HEK293T (cell line): ENCODE measurements around the gene MTA1.

Experiments used
- ARNT ChIP-seq: fragments of 450-650 bp; IDR thresholded peaks from 2 replicates; pipeline ENCODE4 v1.6.1; 2017; ENCODE audit warnings: mild to moderate bottlenecking
- BHLHE40 ChIP-seq: fragments of 450-650 bp; IDR thresholded peaks from 2 replicates; pipeline ENCODE4 v1.6.1; 2016; ENCODE audit warnings: mild to moderate bottlenecking, moderate library complexity, borderline replicate concordance
- CTBP1 ChIP-seq: fragments of 450-650 bp; IDR thresholded peaks from 2 replicates; pipeline ENCODE4 v1.6.1; 2016; ENCODE audit warnings: borderline replicate concordance
- ELF4 ChIP-seq: fragments of 450-650 bp; IDR thresholded peaks from 2 replicates; pipeline ENCODE4 v1.6.1; 2017; ENCODE audit warnings: antibody characterized with exemption
- FOXM1 ChIP-seq: fragments of 450-650 bp; IDR thresholded peaks from 2 replicates; pipeline ENCODE4 v1.6.1; 2017; ENCODE audit warnings: mild to moderate bottlenecking, borderline replicate concordance
- HDGF ChIP-seq: fragments of 450-650 bp; IDR thresholded peaks from 2 replicates; pipeline ENCODE4 v1.6.1; 2017; ENCODE audit warnings: antibody characterized with exemption, borderline replicate concordance
- L3MBTL2 ChIP-seq: fragments of 450-650 bp; conservative IDR thresholded peaks from 2 replicates; pipeline ENCODE4 v1.6.1; 2016; ENCODE audit warnings: mild to moderate bottlenecking
- LEF1 ChIP-seq: fragments of 450-650 bp; IDR thresholded peaks from 2 replicates; pipeline ENCODE4 v1.6.1; 2017; ENCODE audit warnings: mild to moderate bottlenecking, borderline replicate concordance
- NFRKB ChIP-seq: fragments of 450-650 bp; IDR thresholded peaks from 2 replicates; pipeline ENCODE4 v1.6.1; 2016; ENCODE audit warnings: mild to moderate bottlenecking, moderate library complexity
- PKNOX1 ChIP-seq: fragments of 450-650 bp; IDR thresholded peaks from 2 replicates; pipeline ENCODE4 v1.6.1; 2016
- SP1 ChIP-seq: fragments of 450-650 bp; IDR thresholded peaks from 2 replicates; pipeline ENCODE4 v1.6.1; 2017
- SUZ12 ChIP-seq: fragments of 450-650 bp; IDR thresholded peaks from 2 replicates; pipeline ENCODE4 v1.6.1; 2016; ENCODE audit warnings: mild to moderate bottlenecking
- TARDBP ChIP-seq: fragments of 450-650 bp; IDR thresholded peaks from 2 replicates; pipeline ENCODE4 v1.6.1; 2016

DNA sequence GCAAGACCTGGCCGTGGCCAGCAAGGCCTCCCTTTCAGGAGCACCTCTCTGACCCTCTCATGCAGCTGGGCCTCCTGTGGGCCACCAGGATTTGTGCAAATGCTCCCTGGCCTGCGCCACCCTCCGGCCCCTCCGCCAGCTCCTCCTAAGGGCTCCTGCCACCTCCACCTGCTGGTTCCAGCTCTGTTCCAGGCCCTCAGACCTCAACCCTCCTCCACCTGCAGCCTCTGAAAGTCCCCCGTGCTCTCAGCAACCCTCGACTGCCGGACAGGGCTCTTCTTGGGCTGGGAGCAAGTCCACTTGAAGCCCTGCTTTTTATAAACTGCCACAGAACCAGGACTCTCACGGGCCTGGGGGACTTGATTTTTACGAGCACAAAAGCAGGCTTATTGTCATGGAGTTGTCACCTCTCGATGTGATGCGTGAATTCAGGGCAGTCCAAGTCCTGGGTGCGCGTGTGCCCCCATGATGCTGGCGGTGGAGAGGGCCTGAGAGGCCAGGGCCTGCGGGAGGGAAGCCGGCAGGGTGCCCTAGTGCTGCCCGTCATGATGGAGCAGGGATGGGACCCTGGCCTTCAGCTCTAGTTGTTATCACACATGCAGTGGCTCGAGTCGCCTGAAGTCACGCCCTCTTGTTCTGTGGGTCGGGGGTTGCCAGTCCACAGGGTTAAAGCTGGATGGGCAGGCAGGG is 80.6 kb downstream of the MTA1 start:
- TF ChIP-seq SUZ12 (no peak), ELF4 (no peak), HDGF (no peak), LEF1 (no peak), FOXM1 (no peak), CTBP1 (no peak), SP1 (no peak), ARNT (no peak), PKNOX1 (no peak), BHLHE40 (no peak), TARDBP (no peak), L3MBTL2 (no peak), NFRKB (no peak)
